ENCODE measurements around the gene OTULINL. TPM values are rescaled to one million over a fixed set of nuclear protein-coding genes. Genes with fewer than 3 reads are reported as not detected.

OTULINL gene
- total RNA-seq = 10 to 100 TPM; 33.0 to 67.4 (median 51.8) TPM
- total RNA-seq (2013) = 37.8 TPM

GRCh38 chr5:14581106-14581890, at the start of gene OTULINL:
Gene OTULINL, plus strand, starts transcription at chr5:14581792. Its CDS starts 103 bp downstream, at chr5:14581895.
- Mint-ChIP-seq H3K27ac (peak within 1 kb of the TSS; percentile 81 to 86), H3K4me1 (peaks cover 29 to 42% of the 10 kb centered on the region in 2 donors), H3K4me3 (peak within 1 kb of the TSS; percentile 83), H3K36me3 (no peaks in the 10 kb centered on the region), H3K9me3 (no peaks in the 10 kb centered on the region), H3K27me3 (ENCODE audit: low read depth in 2 of 2) (peaks cover 0 to 16% of the 10 kb centered on the region in 2 donors)
- no peaks in the 10 kb centered on the region for H3K27me3 ChIP-seq (ENCODE audit: control insufficient read depth, insufficient read depth, low read length)
- no peaks in the 10 kb centered on the region for H3K36me3 ChIP-seq (ENCODE audit: control insufficient read depth, insufficient read depth, low read length)
- peak within 1 kb of the TSS; percentile 89 for H3K27ac ChIP-seq (ENCODE audit: low read length)
- H3K4me1 ChIP-seq (ENCODE audit: control insufficient read depth, insufficient read depth, low read length) = peaks cover 25% of the 10 kb centered on the region
- WGBS (ENCODE audit: insufficient coverage) = 9% methylated on average over 63 of the region's 63 CpGs
- ATAC-seq (peak; percentile 82 to 91 (median 82)), DNase-seq (peak; percentile 83 to 91)
- intact Hi-C loops (cut with micrococcal nuclease) = loop anchor here (5.0 kb wide), 1 partner anchor 226 kb away; no protein-coding TSS in a partner anchor
- no peaks in the 10 kb centered on the region for H3K9me3 ChIP-seq (ENCODE audit: control insufficient read depth, insufficient read depth, low read length)
- peak within 1 kb of the TSS; percentile 68 for H3K4me3 ChIP-seq (ENCODE audit: low read length)
- TF ChIP-seq, protein P1, sequence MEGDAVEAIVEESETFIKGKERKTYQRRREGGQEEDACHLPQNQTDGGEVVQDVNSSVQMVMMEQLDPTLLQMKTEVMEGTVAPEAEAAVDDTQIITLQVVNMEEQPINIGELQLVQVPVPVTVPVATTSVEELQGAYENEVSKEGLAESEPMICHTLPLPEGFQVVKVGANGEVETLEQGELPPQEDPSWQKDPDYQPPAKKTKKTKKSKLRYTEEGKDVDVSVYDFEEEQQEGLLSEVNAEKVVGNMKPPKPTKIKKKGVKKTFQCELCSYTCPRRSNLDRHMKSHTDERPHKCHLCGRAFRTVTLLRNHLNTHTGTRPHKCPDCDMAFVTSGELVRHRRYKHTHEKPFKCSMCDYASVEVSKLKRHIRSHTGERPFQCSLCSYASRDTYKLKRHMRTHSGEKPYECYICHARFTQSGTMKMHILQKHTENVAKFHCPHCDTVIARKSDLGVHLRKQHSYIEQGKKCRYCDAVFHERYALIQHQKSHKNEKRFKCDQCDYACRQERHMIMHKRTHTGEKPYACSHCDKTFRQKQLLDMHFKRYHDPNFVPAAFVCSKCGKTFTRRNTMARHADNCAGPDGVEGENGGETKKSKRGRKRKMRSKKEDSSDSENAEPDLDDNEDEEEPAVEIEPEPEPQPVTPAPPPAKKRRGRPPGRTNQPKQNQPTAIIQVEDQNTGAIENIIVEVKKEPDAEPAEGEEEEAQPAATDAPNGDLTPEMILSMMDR (IDR thresholded peaks at IDR 0.05) = no peak

DNA sequence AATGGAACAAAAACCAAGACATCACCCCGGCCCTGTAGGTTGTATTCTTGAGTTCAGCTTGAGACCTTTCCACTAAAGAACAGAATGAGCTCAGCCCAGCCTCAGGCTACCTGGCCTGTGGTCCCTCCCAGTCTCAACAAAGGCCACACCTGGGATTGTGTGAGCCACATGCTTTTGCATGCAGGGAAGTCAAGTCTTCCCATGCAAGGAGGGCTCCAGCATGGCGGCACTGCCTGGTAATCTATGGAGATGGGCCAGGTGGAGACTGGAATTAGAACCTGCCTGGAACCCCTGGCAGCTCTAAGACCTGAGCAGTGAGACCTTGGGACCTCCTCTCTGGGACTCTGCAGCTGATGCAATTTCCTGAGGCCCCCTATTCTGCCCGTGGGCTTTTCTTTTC, 49.4 kb upstream of the OTULINL start:
- DNase-seq = no peak
- intact Hi-C loops (cut with micrococcal nuclease) = no loop called here
- H3K4me1 ChIP-seq (ENCODE audit: control insufficient read depth, insufficient read depth, low read length) = no peaks in the 10 kb centered on the region
- Mint-ChIP-seq H3K27ac (no peak overlapping the region), H3K4me3 (no peak overlapping the region), H3K36me3 (no peaks in the 10 kb centered on the region), H3K9me3 (no peaks in the 10 kb centered on the region), H3K4me1 (no peaks in the 10 kb centered on the region), H3K27me3 (ENCODE audit: low read depth in 2 of 2) (no peaks in the 10 kb centered on the region)
- TF ChIP-seq, protein P1 (IDR thresholded peaks at IDR 0.05) = no peak
- no peak for ATAC-seq
- H3K9me3 ChIP-seq (ENCODE audit: control insufficient read depth, insufficient read depth, low read length) = no peaks in the 10 kb centered on the region
- H3K27me3 ChIP-seq (ENCODE audit: control insufficient read depth, insufficient read depth, low read length) = no peaks in the 10 kb centered on the region
- H3K27ac ChIP-seq (ENCODE audit: low read length) = no peak overlapping the region
- no peak overlapping the region for H3K4me3 ChIP-seq (ENCODE audit: low read length)
- WGBS (ENCODE audit: insufficient coverage) = 64% methylated on average over 3 of the region's 3 CpGs
- H3K36me3 ChIP-seq (ENCODE audit: control insufficient read depth, insufficient read depth, low read length) = no peaks in the 10 kb centered on the region

GRCh38 chr5:14534773-14535172, 46.8 kb upstream of the OTULINL start:
- Mint-ChIP-seq H3K36me3 (no peaks in the 10 kb centered on the region), H3K9me3 (no peaks in the 10 kb centered on the region), H3K4me1 (no peaks in the 10 kb centered on the region), H3K27me3 (ENCODE audit: low read depth in 2 of 2) (peaks cover 0 to 3% of the 10 kb centered on the region in 2 donors), H3K27ac (no peak overlapping the region), H3K4me3 (no peak overlapping the region)
- Histone ChIP-seq H3K27me3 (ENCODE audit: control insufficient read depth, insufficient read depth, low read length) (no peaks in the 10 kb centered on the region), H3K36me3 (ENCODE audit: control insufficient read depth, insufficient read depth, low read length) (no peaks in the 10 kb centered on the region), H3K9me3 (ENCODE audit: control insufficient read depth, insufficient read depth, low read length) (no peaks in the 10 kb centered on the region), H3K4me1 (ENCODE audit: control insufficient read depth, insufficient read depth, low read length) (no peaks in the 10 kb centered on the region), H3K4me3 (ENCODE audit: low read length) (no peak overlapping the region), H3K27ac (ENCODE audit: low read length) (no peak overlapping the region)
- intact Hi-C loops (cut with micrococcal nuclease) = no loop called here
- TF ChIP-seq, protein P1 (IDR thresholded peaks at IDR 0.05) = no peak
- DNase-seq (no peak), ATAC-seq (no peak)
- 19% methylated on average over 7 of the region's 7 CpGs for WGBS (ENCODE audit: insufficient coverage)

Measured in natural killer cell (primary cell).